NCI-H2171 treated with DMSO at 0.1 percent for 48 hours (cell line): ENCODE measurements around the gene DOCK4.

ENCODE experiments used
- DNase-seq: peaks from one replicate; lab custom pipeline; 2025; lab: John Stamatoyannopoulos, UW

The DOCK4 gene

GRCh38 chr7:111894518-111894917 is 311.7 kb downstream of the DOCK4 start:
- no peak for DNase-seq

- no peak for DNase-seq
These were observed 313.0 kb downstream of the DOCK4 start for GRCh38 chr7:111893190-111893589.

- no peak for DNase-seq
These were observed 313.6 kb downstream of the DOCK4 start for GRCh38 chr7:111892588-111892987.

- DNase-seq = no peak
These were observed 318.5 kb downstream of the DOCK4 start for GRCh38 chr7:111887734-111888133.

- no peak for DNase-seq
These were observed 320.0 kb downstream of the DOCK4 start for GRCh38 chr7:111886233-111886632.

- DNase-seq = no peak
These were observed 323.0 kb downstream of the DOCK4 start for GRCh38 chr7:111883241-111883640.

GRCh38 chr7:111878785-111879184 is 327.4 kb downstream of the DOCK4 start:
- no peak for DNase-seq

- DNase-seq = no peak
These were observed 328.3 kb downstream of the DOCK4 start for GRCh38 chr7:111877931-111878330.

GRCh38 chr7:111873963-111874690 is 332.1 kb downstream of the DOCK4 start:
- no peak for DNase-seq

GRCh38 chr7:111873326-111873646 is 332.9 kb downstream of the DOCK4 start:
- DNase-seq = no peak

GRCh38 chr7:111872450-111873325 is 333.5 kb downstream of the DOCK4 start:
- peak; percentile 60 for DNase-seq

- DNase-seq = no peak
These were observed 334.9 kb downstream of the DOCK4 start for GRCh38 chr7:111871283-111871682.

GRCh38 chr7:111869280-111869679 is 336.9 kb downstream of the DOCK4 start:
- no peak for DNase-seq

GRCh38 chr7:111867348-111867931 is 338.8 kb downstream of the DOCK4 start:
- DNase-seq = no peak

- DNase-seq = no peak
These were observed 339.4 kb downstream of the DOCK4 start for GRCh38 chr7:111866787-111867186.

- DNase-seq = no peak
These were observed 340.8 kb downstream of the DOCK4 start for GRCh38 chr7:111865430-111865829.

- DNase-seq = no peak
These were observed 341.8 kb downstream of the DOCK4 start for GRCh38 chr7:111864291-111864976.

- no peak for DNase-seq
These were observed 342.9 kb downstream of the DOCK4 start for GRCh38 chr7:111863269-111863668.

- DNase-seq = no peak
These were observed 346.0 kb downstream of the DOCK4 start for GRCh38 chr7:111860248-111860647.

GRCh38 chr7:111858331-111858730 is 347.9 kb downstream of the DOCK4 start:
- DNase-seq = no peak

- peak; percentile 48 for DNase-seq
These were observed 350.4 kb downstream of the DOCK4 start for GRCh38 chr7:111855842-111856227.

GRCh38 chr7:111855161-111855841 is 350.9 kb downstream of the DOCK4 start:
- DNase-seq = peak; percentile 35
